ENCODE data around the gene B4GALT5. TPM values are rescaled to one million over a fixed set of nuclear protein-coding genes. Genes with fewer than 3 reads are reported as not detected.

Gene B4GALT5
- total RNA-seq, 1 experiment from 2014 or later: 62.4 TPM

GRCh38 chr20:49671433-49671832 lies 42.2 kb downstream of the B4GALT5 start:
- H3K27me3 Mint-ChIP-seq (ENCODE audit: low read depth): no peaks in the 10 kb centered on the region
- no peaks in the 10 kb centered on the region for H3K9me3 Mint-ChIP-seq
- DNase-seq (ENCODE audit: low spot score) (no peak), ATAC-seq (no peak)
- no peak overlapping the region for H3K4me3 Mint-ChIP-seq
- peaks cover 79% of the 10 kb centered on the region for H3K4me1 Mint-ChIP-seq
- ChIA-PET CTCF (no interaction called here), POLR2A (no interaction called here)
- H3K27ac Mint-ChIP-seq: no peak overlapping the region
- 0 out of 2 replicates have a peak, but pooled peaks cover 2% of the 10 kb centered on the region for H3K36me3 Mint-ChIP-seq
- no peak for TF ChIP-seq FOXJ3 (CRISPR knock-in tag; IDR thresholded peaks at IDR 0.05; ENCODE audit: borderline replicate concordance)
- no peak for TF ChIP-seq ZNF121 (CRISPR knock-in tag; IDR thresholded peaks at IDR 0.05)
- no peak for TF ChIP-seq NR2C2 (CRISPR knock-in tag; IDR thresholded peaks at IDR 0.05)
- TF ChIP-seq, protein P1, sequence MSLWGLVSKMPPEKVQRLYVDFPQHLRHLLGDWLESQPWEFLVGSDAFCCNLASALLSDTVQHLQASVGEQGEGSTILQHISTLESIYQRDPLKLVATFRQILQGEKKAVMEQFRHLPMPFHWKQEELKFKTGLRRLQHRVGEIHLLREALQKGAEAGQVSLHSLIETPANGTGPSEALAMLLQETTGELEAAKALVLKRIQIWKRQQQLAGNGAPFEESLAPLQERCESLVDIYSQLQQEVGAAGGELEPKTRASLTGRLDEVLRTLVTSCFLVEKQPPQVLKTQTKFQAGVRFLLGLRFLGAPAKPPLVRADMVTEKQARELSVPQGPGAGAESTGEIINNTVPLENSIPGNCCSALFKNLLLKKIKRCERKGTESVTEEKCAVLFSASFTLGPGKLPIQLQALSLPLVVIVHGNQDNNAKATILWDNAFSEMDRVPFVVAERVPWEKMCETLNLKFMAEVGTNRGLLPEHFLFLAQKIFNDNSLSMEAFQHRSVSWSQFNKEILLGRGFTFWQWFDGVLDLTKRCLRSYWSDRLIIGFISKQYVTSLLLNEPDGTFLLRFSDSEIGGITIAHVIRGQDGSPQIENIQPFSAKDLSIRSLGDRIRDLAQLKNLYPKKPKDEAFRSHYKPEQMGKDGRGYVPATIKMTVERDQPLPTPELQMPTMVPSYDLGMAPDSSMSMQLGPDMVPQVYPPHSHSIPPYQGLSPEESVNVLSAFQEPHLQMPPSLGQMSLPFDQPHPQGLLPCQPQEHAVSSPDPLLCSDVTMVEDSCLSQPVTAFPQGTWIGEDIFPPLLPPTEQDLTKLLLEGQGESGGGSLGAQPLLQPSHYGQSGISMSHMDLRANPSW (CRISPR knock-in tag; conservative IDR thresholded peaks at IDR 0.05; ENCODE audit: low read depth): no peak
- TF ChIP-seq AR (CRISPR knock-in tag; IDR thresholded peaks at IDR 0.05): no peak
- TF ChIP-seq, protein P2, sequence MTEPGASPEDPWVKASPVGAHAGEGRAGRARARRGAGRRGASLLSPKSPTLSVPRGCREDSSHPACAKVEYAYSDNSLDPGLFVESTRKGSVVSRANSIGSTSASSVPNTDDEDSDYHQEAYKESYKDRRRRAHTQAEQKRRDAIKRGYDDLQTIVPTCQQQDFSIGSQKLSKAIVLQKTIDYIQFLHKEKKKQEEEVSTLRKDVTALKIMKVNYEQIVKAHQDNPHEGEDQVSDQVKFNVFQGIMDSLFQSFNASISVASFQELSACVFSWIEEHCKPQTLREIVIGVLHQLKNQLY (CRISPR knock-in tag; IDR thresholded peaks at IDR 0.05): no peak
- TF ChIP-seq ZBTB43 (CRISPR knock-in tag; IDR thresholded peaks at IDR 0.05): no peak
- TF ChIP-seq, protein P3, sequence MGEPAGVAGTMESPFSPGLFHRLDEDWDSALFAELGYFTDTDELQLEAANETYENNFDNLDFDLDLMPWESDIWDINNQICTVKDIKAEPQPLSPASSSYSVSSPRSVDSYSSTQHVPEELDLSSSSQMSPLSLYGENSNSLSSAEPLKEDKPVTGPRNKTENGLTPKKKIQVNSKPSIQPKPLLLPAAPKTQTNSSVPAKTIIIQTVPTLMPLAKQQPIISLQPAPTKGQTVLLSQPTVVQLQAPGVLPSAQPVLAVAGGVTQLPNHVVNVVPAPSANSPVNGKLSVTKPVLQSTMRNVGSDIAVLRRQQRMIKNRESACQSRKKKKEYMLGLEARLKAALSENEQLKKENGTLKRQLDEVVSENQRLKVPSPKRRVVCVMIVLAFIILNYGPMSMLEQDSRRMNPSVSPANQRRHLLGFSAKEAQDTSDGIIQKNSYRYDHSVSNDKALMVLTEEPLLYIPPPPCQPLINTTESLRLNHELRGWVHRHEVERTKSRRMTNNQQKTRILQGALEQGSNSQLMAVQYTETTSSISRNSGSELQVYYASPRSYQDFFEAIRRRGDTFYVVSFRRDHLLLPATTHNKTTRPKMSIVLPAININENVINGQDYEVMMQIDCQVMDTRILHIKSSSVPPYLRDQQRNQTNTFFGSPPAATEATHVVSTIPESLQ (CRISPR knock-in tag; IDR thresholded peaks at IDR 0.05): no peak
- TF ChIP-seq, protein P4, sequence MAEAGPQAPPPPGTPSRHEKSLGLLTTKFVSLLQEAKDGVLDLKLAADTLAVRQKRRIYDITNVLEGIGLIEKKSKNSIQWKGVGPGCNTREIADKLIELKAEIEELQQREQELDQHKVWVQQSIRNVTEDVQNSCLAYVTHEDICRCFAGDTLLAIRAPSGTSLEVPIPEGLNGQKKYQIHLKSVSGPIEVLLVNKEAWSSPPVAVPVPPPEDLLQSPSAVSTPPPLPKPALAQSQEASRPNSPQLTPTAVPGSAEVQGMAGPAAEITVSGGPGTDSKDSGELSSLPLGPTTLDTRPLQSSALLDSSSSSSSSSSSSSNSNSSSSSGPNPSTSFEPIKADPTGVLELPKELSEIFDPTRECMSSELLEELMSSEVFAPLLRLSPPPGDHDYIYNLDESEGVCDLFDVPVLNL (CRISPR knock-in tag; IDR thresholded peaks at IDR 0.05; ENCODE audit: borderline replicate concordance, low read depth): no peak
- no peak for TF ChIP-seq ZNF512 (CRISPR knock-in tag; IDR thresholded peaks at IDR 0.05; ENCODE audit: borderline replicate concordance)
- TF ChIP-seq FOXP4 (CRISPR knock-in tag; IDR thresholded peaks at IDR 0.05): no peak
- TF ChIP-seq AFF4 (CRISPR knock-in tag; IDR thresholded peaks at IDR 0.05; ENCODE audit: borderline replicate concordance): no peak
- no peak for TF ChIP-seq ZNF317 (CRISPR knock-in tag; IDR thresholded peaks at IDR 0.05; ENCODE audit: borderline replicate concordance, low read depth)
- no peak for TF ChIP-seq ZSCAN18 (CRISPR knock-in tag; IDR thresholded peaks at IDR 0.05)
